IMR-90 (cell line): Measurements from ENCODE around the gene WBP11. TPM values are rescaled to one million over a fixed set of nuclear protein-coding genes. Genes with fewer than 3 reads are reported as not detected.
"Not testable (repeated sequence)": the region's sequence is repeated elsewhere in the genome, so short reads cannot be mapped to it uniquely, and the experiment has no call there.

Experiments
- ATAC-seq: fragments of 200-7000 bp; cut with Tn5 transposase; 2 replicates; pipeline ENCODE4 v1.9.1; 2020; ENCODE audit warnings: low read depth, mild to moderate bottlenecking, moderate library complexity
- BruUV-seq: library from RNA; stranded (reverse); fragments of 400-500 nt; replicated peaks from 2 replicates; lab custom pipeline; 2021; lab: Mats Ljungman, UMichigan
- CTCF ChIA-PET: fragments of 300-600 bp; formaldehyde crosslinking; extraction: SDS; loops from one replicate; lab custom pipeline; 2021; ENCODE audit warnings: antibody characterized with exemption; lab: Yijun Ruan, JAX
- POLR2A ChIA-PET: fragments of 300-600 bp; sonication (Branson Sonifier 250); formaldehyde crosslinking; loops from one replicate; lab custom pipeline; 2022; ENCODE audit warnings: antibody characterized with exemption; ENCODE audit not compliant: unreplicated experiment; lab: Charles Lee
- DNase-seq: peaks from one replicate; pipeline ENCODE4 v3.0.0; 2013
- H2AFZ ChIP-seq: replicated peaks from 2 replicates; pipeline ENCODE3; 2013; ENCODE audit warnings: low read length, mild to moderate bottlenecking; ENCODE audit not compliant: poor library complexity
- H2AK5ac ChIP-seq: 2 replicates; pipeline ENCODE4 v1.6.1; 2013; ENCODE audit warnings: low read depth, low read length, inconsistent platforms
- H2AK9ac ChIP-seq: replicated peaks from 2 replicates; pipeline ENCODE3; 2013; ENCODE audit warnings: mild to moderate bottlenecking, low read depth, low read length, moderate library complexity; ENCODE audit not compliant: poor library complexity
- H2BK120ac ChIP-seq: 2 replicates; pipeline ENCODE4 v1.6.1; 2013; ENCODE audit warnings: low read depth, low read length, inconsistent platforms
- H2BK15ac ChIP-seq: 3 replicates; pipeline ENCODE4 v1.6.1; 2013; ENCODE audit warnings: low read depth, low read length, inconsistent platforms
- H2BK20ac ChIP-seq: 2 replicates; pipeline ENCODE4 v1.6.1; 2013; ENCODE audit warnings: low read depth, mild to moderate bottlenecking, inconsistent platforms, low read length, moderate library complexity
- H2BK5ac ChIP-seq: 2 replicates; pipeline ENCODE4 v1.6.1; 2013; ENCODE audit warnings: mild to moderate bottlenecking, low read depth, low read length, inconsistent platforms; ENCODE audit not compliant: poor library complexity, severe bottlenecking
- H3K14ac ChIP-seq: replicated peaks from 2 replicates; pipeline ENCODE4 v1.6.1; 2013; ENCODE audit warnings: low read depth, low read length, inconsistent platforms
- H3K18ac ChIP-seq: 2 replicates; pipeline ENCODE4 v1.6.1; 2013; ENCODE audit warnings: low read depth, low read length, control low read depth
- H3K23ac ChIP-seq: 2 replicates; pipeline ENCODE4 v1.6.1; 2013; ENCODE audit warnings: low read depth, low read length, inconsistent platforms
- H3K27ac ChIP-seq: 2 replicates; pipeline ENCODE4 v1.5.1; 2013; ENCODE audit warnings: mild to moderate bottlenecking, control low read depth, low read length; ENCODE audit not compliant: insufficient read depth
- H3K27me3 ChIP-seq: 2 replicates; pipeline ENCODE4 v1.6.1; 2013; ENCODE audit warnings: low read length; ENCODE audit not compliant: control insufficient read depth, insufficient read depth
- H3K36me3 ChIP-seq: 2 replicates; pipeline ENCODE4 v1.6.1; 2013; ENCODE audit warnings: low read length, mixed read lengths; ENCODE audit not compliant: control insufficient read depth, insufficient read depth
- H3K4ac ChIP-seq: 2 replicates; pipeline ENCODE4 v1.6.1; 2013; ENCODE audit warnings: low read depth, low read length, inconsistent platforms
- H3K4me1 ChIP-seq: 2 replicates; pipeline ENCODE4 v1.6.1; 2013; ENCODE audit warnings: low read length, mixed read lengths; ENCODE audit not compliant: control insufficient read depth, insufficient read depth
- H3K4me2 ChIP-seq: 2 replicates; pipeline ENCODE4 v1.6.1; 2013; ENCODE audit warnings: low read depth, mild to moderate bottlenecking, control low read depth, low read length, moderate library complexity
- H3K4me3 ChIP-seq: 2 replicates; pipeline ENCODE4 v1.5.1; 2013; ENCODE audit warnings: low read depth, mild to moderate bottlenecking, control low read depth, low read length, moderate library complexity; ENCODE audit not compliant: insufficient read depth
- H3K56ac ChIP-seq: 2 replicates; pipeline ENCODE4 v1.6.1; 2013; ENCODE audit warnings: low read length, inconsistent platforms; ENCODE audit not compliant: insufficient read depth; ENCODE audit errors: extremely low read depth
- H3K79me1 ChIP-seq, 2 experiments: 2 replicates each; pipeline ENCODE4 v1.6.1; 2013; ENCODE audit warnings: low read length in 2 of 2, inconsistent platforms in 1 of 2, low read depth in 1 of 2
- H3K9ac ChIP-seq: 2 replicates; pipeline ENCODE4 v1.6.1; 2013; ENCODE audit warnings: low read depth, low read length, control low read depth
- H3K9me1 ChIP-seq: 2 replicates; pipeline ENCODE4 v1.6.1; 2013; ENCODE audit warnings: low read length, inconsistent platforms; ENCODE audit not compliant: insufficient read depth
- H3K9me3 ChIP-seq: 2 replicates; pipeline ENCODE4 v1.6.1; 2013; ENCODE audit warnings: low read length; ENCODE audit not compliant: control insufficient read depth, insufficient read depth
- H4K20me1 ChIP-seq: 2 replicates; pipeline ENCODE4 v1.6.1; 2013; ENCODE audit warnings: low read length, inconsistent platforms; ENCODE audit not compliant: insufficient read depth
- H4K5ac ChIP-seq: 2 replicates; pipeline ENCODE4 v1.6.1; 2013; ENCODE audit warnings: mild to moderate bottlenecking, low read depth, low read length, control low read depth
- H4K8ac ChIP-seq, 2 experiments: 2 replicates each; pipeline ENCODE4 v1.6.1; 2013; ENCODE audit warnings: low read depth in 2 of 2, low read length in 2 of 2, control low read depth in 1 of 2, inconsistent platforms in 1 of 2
- H4K91ac ChIP-seq: 2 replicates; pipeline ENCODE4 v1.6.1; 2013; ENCODE audit warnings: low read depth, low read length, inconsistent platforms; ENCODE audit not compliant: insufficient read depth
- WGBS, 2 experiments: methylation state at CpG; one replicate each; pipeline versions ENCODE4 v1.1.5 to v1.1.7; 2013; ENCODE audit warnings: missing lambda C conversion rate in 2 of 2; ENCODE audit not compliant: insufficient read length in 1 of 2; ENCODE audit errors: extremely low coverage in 2 of 2; 5-methylcytosine and 5-hydroxymethylcytosine counted together
- dilution Hi-C: fragments of 300-500 bp; cut with HindIII; formaldehyde crosslinking; loops from one replicate; pipeline ENCODE4 v1.14.3; 2018; ENCODE audit warnings: low sequenced_read_pairs; ENCODE audit not compliant: unreplicated experiment
- in situ Hi-C: fragments of 300-500 bp; cut with MboI; formaldehyde crosslinking; loops from 3 replicates; pipeline ENCODE4 v1.14.3; 2019; ENCODE audit warnings: low sequenced_read_pairs, inconsistent platforms, mixed read lengths
- intact Hi-C: fragments of 100-400 bp; cut with micrococcal nuclease; formaldehyde crosslinking; loops from 2 replicates; pipeline ENCODE4 v1.10.0; 2022
- polyA plus RNA-seq, 3 experiments: library from polyadenylated mRNA; depleted of rRNA; stranded (reverse); fragments of >200 nt; gene quantifications; 2 replicates each; pipeline ENCODE4 v1.2.3, GENCODE V29; 2012; ENCODE audit warnings: low replicate concordance in 1 of 3
- total RNA-seq: library from RNA; depleted of rRNA; stranded (reverse); fragments of >200 nt; gene quantifications from 2 replicates; pipeline ENCODE4 v1.2.3, GENCODE V29; 2012; rRNA removed

The WBP11 gene
- total and polyA plus RNA-seq, 2 of the 4 experiments (the other 2 are of a cell fraction), result 2.5 to 18.3 TPM

DNA sequence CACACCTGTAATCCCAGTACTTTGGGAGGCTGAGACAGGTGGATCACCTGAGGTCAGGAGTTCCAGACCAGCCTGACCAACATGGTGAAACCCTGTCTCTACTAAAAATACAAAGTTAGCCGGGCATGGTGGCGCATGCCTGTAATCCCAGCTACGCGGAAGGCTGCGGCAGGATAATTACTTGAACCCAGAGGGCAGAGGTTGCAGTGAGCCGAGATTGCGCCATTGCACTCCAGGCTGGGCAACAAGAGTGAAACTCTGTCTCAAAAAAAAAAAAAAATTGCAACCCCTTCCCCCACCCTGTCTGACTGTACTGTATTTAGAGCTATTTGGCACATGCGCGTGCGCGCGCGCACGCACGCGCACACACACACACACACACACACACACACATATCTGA is 66.8 kb downstream of the WBP11 start:
- H2BK5ac ChIP-seq, H3K18ac ChIP-seq, H4K91ac ChIP-seq, H3K23ac ChIP-seq, H3K27ac ChIP-seq, H4K8ac ChIP-seq, H3K4ac ChIP-seq, CTCF ChIA-PET, H3K36me3 ChIP-seq, ATAC-seq, DNase-seq, H4K5ac ChIP-seq, H2BK15ac ChIP-seq, POLR2A ChIA-PET, H3K4me3 ChIP-seq, H4K20me1 ChIP-seq, H2BK120ac ChIP-seq, H3K9me3 ChIP-seq, in situ Hi-C loops, H3K27me3 ChIP-seq, H3K4me2 ChIP-seq, H3K4me1 ChIP-seq, H3K56ac ChIP-seq, BruUV-seq, H2AFZ ChIP-seq, dilution Hi-C loops, H3K9ac ChIP-seq, H3K14ac ChIP-seq, H2BK20ac ChIP-seq, H2AK9ac ChIP-seq, H3K79me1 ChIP-seq, H2AK5ac ChIP-seq, H3K9me1 ChIP-seq: not testable (repeated sequence)
- intact Hi-C loops, result loop anchor here (10.0 kb wide), 1 partner anchor 418 kb away; no protein-coding TSS in a partner anchor
- WGBS, 2 experiments, result 57% methylated on average over 7 of the region's 16 CpGs; no CpG with 5 or more reads in 1 of the 2 experiments

Other genes starting within 250 kb of the WBP11 start
- under 0.01 TPM in 1 of 2 replicates, not detected in the other for gene PLBD1, start 235.6 kb downstream of the WBP11 start, total RNA-seq
- gene PLBD1, start 235.6 kb downstream of the WBP11 start, polyA plus RNA-seq (2012; rRNA removed), result not detected in 2 replicates
- gene GUCY2C, start 106.9 kb downstream of the WBP11 start, total RNA-seq, result not detected in 2 replicates
- not detected in 2 replicates for gene GUCY2C, start 106.9 kb downstream of the WBP11 start, polyA plus RNA-seq (2012; rRNA removed)
- gene C12orf60, start 192 bp upstream of the WBP11 start, total RNA-seq, result 1.1 TPM in 2 replicates
- 0.57 and 1.1 TPM in 2 replicates for gene C12orf60, start 192 bp upstream of the WBP11 start, polyA plus RNA-seq (2012; rRNA removed)
- gene SMCO3, start 10.7 kb upstream of the WBP11 start, total RNA-seq, result under 0.01 TPM in 2 replicates
- gene SMCO3, start 10.7 kb upstream of the WBP11 start, polyA plus RNA-seq (2012; rRNA removed), result 0.07 TPM in 1 of 2 replicates, not detected in the other
- not detected in 2 replicates for gene ART4, start 40.0 kb upstream of the WBP11 start, total RNA-seq
- not detected in 2 replicates for gene ART4, start 40.0 kb upstream of the WBP11 start, polyA plus RNA-seq (2012; rRNA removed)
- 0.56 and 1.4 TPM in 2 replicates for gene MGP, start 82.4 kb upstream of the WBP11 start, total RNA-seq
- gene MGP, start 82.4 kb upstream of the WBP11 start, polyA plus RNA-seq (2012; rRNA removed), result 1.9 and 2.7 TPM in 2 replicates
- gene ERP27, start 135.1 kb upstream of the WBP11 start, total RNA-seq, result not detected in 2 replicates
- gene ERP27, start 135.1 kb upstream of the WBP11 start, polyA plus RNA-seq (2012; rRNA removed), result not detected in 2 replicates
- gene ARHGDIB, start 158.1 kb upstream of the WBP11 start, total RNA-seq, result 24.9 and 28.1 TPM in 2 replicates
- 30.7 and 31.8 TPM in 2 replicates for gene ARHGDIB, start 158.1 kb upstream of the WBP11 start, polyA plus RNA-seq (2012; rRNA removed)
- gene PDE6H, start 169.6 kb upstream of the WBP11 start, total RNA-seq, result not detected in 2 replicates
- not detected in 2 replicates for gene PDE6H, start 169.6 kb upstream of the WBP11 start, polyA plus RNA-seq (2012; rRNA removed)